Right lobe of liver (tissue), 6 donors: ENCODE data around the gene MACROD1. TPM values are rescaled to one million over a fixed set of nuclear protein-coding genes. Genes with fewer than 3 reads are reported as not detected.

Experiments used
- ATAC-seq, 4 donors: fragments of 200-7000 bp; cut with Tn5 transposase; one replicate each; pipeline ENCODE4 v1.9.1; 2020; ENCODE audit warnings: mild to moderate bottlenecking in 4 of 4, moderate library complexity in 4 of 4
- DNase-seq, 3 donors: peaks; one replicate each; pipeline ENCODE4 v3.0.0-alpha.2; 2020
- H3K27ac ChIP-seq, 3 donors: fragments of 200-600 bp; one replicate each; pipeline ENCODE4 v1.8.0; 2022
- H3K27me3 ChIP-seq, 2 donors: fragments of 200-600 bp; one replicate each; pipeline ENCODE4 v1.8.0; 2022
- H3K36me3 ChIP-seq, 4 donors: fragments of 200-600 bp; sonication (generic) in 1 of 4; one replicate each; pipeline versions ENCODE4 v1.5.1 to v1.8.0; 2017 to 2022; ENCODE audit warnings: control low read depth in 1 of 4
- H3K4me1 ChIP-seq, 4 donors: fragments of 200-600 bp; sonication (generic) in 1 of 4; one replicate each; pipeline versions ENCODE4 v1.5.1 to v1.8.0; 2017 to 2022; ENCODE audit warnings: control low read depth in 1 of 4
- H3K4me3 ChIP-seq, 3 donors: fragments of 200-600 bp; one replicate each; pipeline ENCODE4 v1.8.0; 2022
- H3K9me3 ChIP-seq, 4 donors: fragments of 200-600 bp; sonication (generic) in 1 of 4; one replicate each; pipeline versions ENCODE4 v1.5.1 to v1.8.0; 2017 to 2022; ENCODE audit warnings: control low read depth in 1 of 4
- CTCF ChIP-seq, 4 donors: fragments of 200-600 bp in 3 of 4; fragments of 450-650 bp in 1 of 4; IDR thresholded peaks; one replicate each; pipeline versions ENCODE4 v1.5.1 to v1.8.0; 2016 to 2022; ENCODE audit warnings: antibody characterized with exemption in 4 of 4, mild to moderate bottlenecking in 2 of 4
- POLR2A ChIP-seq: fragments of 450-650 bp; IDR thresholded peaks from one replicate; pipeline ENCODE4 v1.6.1; 2017; ENCODE audit warnings: antibody characterized with exemption, mild to moderate bottlenecking
- WGBS: methylation state at CpG from one replicate; pipeline ENCODE4 v1.1.6; 2018; ENCODE audit warnings: low coverage, low lambda C conversion rate; ENCODE audit not compliant: insufficient coverage; ENCODE audit errors: missing lambda C conversion rate; 5-methylcytosine and 5-hydroxymethylcytosine counted together
- intact Hi-C, 2 donors: fragments of 100-400 bp; cut with DNase I; formaldehyde crosslinking; loops; one replicate each; pipeline versions ENCODE4 v1.11.2 to v1.14.1; 2022
- total RNA-seq, 6 experiments: library from RNA; depleted of rRNA in 2 of 6; stranded (reverse); fragments of >200 nt in 2 of 6; fragmentation: NEBNext Ultra II Directional in 3 of 6; extraction: Animal tissue kit (Norgen Biotek cat#: 25700) in 3 of 6; gene quantifications; one replicate each; pipeline versions ENCODE4 v1.1.0 to v1.2.4, GENCODE V29; 2016 to 2023
- donor health status: DM: no; HTN: yes; CAD: no.
- donor health status: DM: no; HTN: no; CAD: no.
- donor health status: DM: no; HTN: no; CAD: no.
- donor health status: DM: no; HTN: yes; CAD: no.
- donor health status: DM: no; HTN: yes; CAD: no.

Gene MACROD1
- total RNA-seq, 6 experiments from 2014 or later, result 12.3 to 219 (median 27.8) TPM

- intact Hi-C loops, result no loop called here
- no peak overlapping the region for H3K4me3 ChIP-seq
- ATAC-seq, result peak in 3 of 4 donors; percentile 22 to 30 (median 27)
- no peaks in the 10 kb centered on the region for H3K27me3 ChIP-seq
- no peak overlapping the region for H3K27ac ChIP-seq
- DNase-seq, result no peak
- H3K4me1 ChIP-seq, result peaks cover 0 to 29% (median 7%) of the 10 kb centered on the region in 4 donors
- no peak for TF ChIP-seq POLR2A
- TF ChIP-seq CTCF (IDR thresholded peaks at IDR 0.05), result no peak
- WGBS, result 38% methylated on average over 6 of the region's 11 CpGs
- H3K36me3 ChIP-seq, result no peaks in the 10 kb centered on the region
- no peaks in the 10 kb centered on the region for H3K9me3 ChIP-seq
Observed at GRCh38 chr11:64090806-64091516, 75.0 kb downstream of the MACROD1 start.

DNA sequence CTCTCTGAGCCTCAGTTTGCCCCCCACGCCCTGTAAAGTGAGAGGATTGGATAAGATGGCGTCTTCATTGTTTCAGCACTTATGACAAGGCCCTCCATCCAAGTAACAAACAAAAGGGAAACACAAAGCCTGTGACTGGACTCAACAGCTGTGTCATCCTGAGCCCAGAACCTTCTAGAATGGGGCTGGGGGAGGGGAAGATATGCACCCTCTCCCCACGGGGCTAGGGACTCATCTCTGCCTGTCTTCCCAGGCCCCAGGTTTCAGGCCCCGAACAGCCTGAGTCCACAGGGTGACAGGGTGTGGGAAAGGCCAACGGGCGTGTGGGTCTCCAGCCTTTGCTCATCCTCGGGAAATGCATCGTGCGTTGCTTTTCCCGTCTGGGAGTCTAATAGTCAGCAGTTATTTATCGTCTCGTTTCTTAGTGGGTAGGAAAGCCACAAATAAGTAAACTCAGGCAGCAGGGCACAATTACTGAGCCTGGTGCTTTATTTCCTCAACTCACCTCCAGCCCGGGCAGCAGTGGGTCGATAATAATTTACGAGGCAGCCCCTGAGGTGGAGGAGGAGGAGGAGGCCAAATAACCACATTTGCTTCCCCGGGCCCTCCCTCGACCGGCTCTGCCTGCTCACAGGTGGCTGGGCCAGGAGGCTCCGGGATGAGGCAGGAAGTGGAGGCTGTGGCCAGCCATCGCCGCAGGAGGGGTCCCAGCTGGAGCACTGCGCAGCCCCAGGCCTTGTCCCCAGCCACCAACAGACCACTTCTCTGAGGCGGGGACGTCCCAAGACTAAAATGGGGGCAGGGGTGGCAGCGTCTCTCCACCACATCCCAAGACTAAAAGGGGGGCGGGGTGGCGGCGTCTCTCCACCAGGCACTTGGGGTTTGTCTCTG, 75.8 kb downstream of the MACROD1 start:
- 67% methylated on average over 9 of the region's 28 CpGs for WGBS
- Histone ChIP-seq H3K27me3 (no peaks in the 10 kb centered on the region), H3K27ac (no peak overlapping the region), H3K9me3 (no peaks in the 10 kb centered on the region), H3K4me1 (peaks cover 0 to 36% (median 10%) of the 10 kb centered on the region in 4 donors), H3K4me3 (no peak overlapping the region), H3K36me3 (no peaks in the 10 kb centered on the region)
- ATAC-seq (no peak), DNase-seq (no peak)
- TF ChIP-seq CTCF (IDR thresholded peaks at IDR 0.05) (no peak), POLR2A (no peak)
- intact Hi-C loops, result no loop called here

GRCh38 chr11:64089493-64089892, 76.4 kb downstream of the MACROD1 start:
- DNase-seq (no peak), ATAC-seq (no peak)
- H3K27me3 ChIP-seq, result no peaks in the 10 kb centered on the region
- WGBS, result 89% methylated on average over 5 of the region's 7 CpGs
- no peak overlapping the region for H3K27ac ChIP-seq
- peaks cover 0 to 42% (median 13%) of the 10 kb centered on the region in 4 donors for H3K4me1 ChIP-seq
- no peak overlapping the region for H3K4me3 ChIP-seq
- no peaks in the 10 kb centered on the region for H3K36me3 ChIP-seq
- intact Hi-C loops, result no loop called here
- H3K9me3 ChIP-seq, result no peaks in the 10 kb centered on the region
- no peak for TF ChIP-seq POLR2A
- no peak for TF ChIP-seq CTCF (IDR thresholded peaks at IDR 0.05)

DNA sequence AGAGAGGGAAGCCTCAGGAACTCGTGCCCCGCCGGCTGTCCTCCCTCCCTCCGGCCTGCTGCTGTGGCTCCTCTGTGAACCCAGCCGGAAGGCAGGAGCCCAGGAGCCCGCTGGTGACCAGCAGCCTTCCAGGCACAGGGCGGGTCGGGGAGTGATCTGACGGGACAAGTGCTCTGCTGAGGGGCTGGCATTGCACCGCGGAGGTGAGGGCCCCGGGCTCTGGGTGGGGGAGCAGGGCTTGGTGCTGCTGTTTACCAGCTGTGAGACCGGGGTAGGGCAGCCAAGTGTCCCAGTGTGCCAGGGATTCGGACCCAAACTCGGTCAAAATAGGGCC, 76.9 kb downstream of the MACROD1 start:
- no peak for TF ChIP-seq CTCF (IDR thresholded peaks at IDR 0.05)
- no peak overlapping the region for H3K27ac ChIP-seq
- no peaks in the 10 kb centered on the region for H3K36me3 ChIP-seq
- H3K9me3 ChIP-seq, result no peaks in the 10 kb centered on the region
- H3K27me3 ChIP-seq, result no peaks in the 10 kb centered on the region
- ATAC-seq (no peak), DNase-seq (no peak)
- H3K4me1 ChIP-seq, result peaks cover 0 to 46% (median 14%) of the 10 kb centered on the region in 4 donors
- no peak overlapping the region for H3K4me3 ChIP-seq
- WGBS, result 100% methylated on average over 1 of the region's 15 CpGs
- intact Hi-C loops, result no loop called here
